H1 (cell line): ENCODE data around the gene RNF2. TPM values are rescaled to one million over a fixed set of nuclear protein-coding genes. Genes with fewer than 3 reads are reported as not detected.

Source experiments
- CTCF ChIA-PET: fragments of 300-600 bp; sonication (Branson Sonifier 250); formaldehyde crosslinking; loops from one replicate; lab custom pipeline; 2021; ENCODE audit not compliant: partially characterized antibody; lab: Charles Lee
- POLR2A ChIA-PET: fragments of 300-600 bp; sonication (Branson Sonifier 250); formaldehyde crosslinking; loops from one replicate; lab custom pipeline; 2021; ENCODE audit warnings: inconsistent platforms; ENCODE audit not compliant: partially characterized antibody; lab: Charles Lee
- DNase-seq, 2 experiments: peaks; one replicate each; pipeline versions ENCODE4 v3.0.0 to v3.0.0-alpha.2; 2010 to 2022; ENCODE audit warnings: low spot score in 2 of 2, low read depth in 1 of 2, mixed read lengths in 1 of 2
- FAIRE-seq: peaks from 2 replicates; lab custom pipeline; 2011; peaks lifted over from hg19 to GRCh38; lab: Jason Lieb, UNC
- H2AFZ ChIP-seq: 2 replicates; pipeline ENCODE4 v1.8.1; 2012; ENCODE audit warnings: low read length, inconsistent platforms
- H2AK5ac ChIP-seq: 2 replicates; pipeline ENCODE4 v1.6.1; 2013; ENCODE audit warnings: low read depth, low read length
- H2BK120ac ChIP-seq: replicated peaks from 2 replicates; pipeline ENCODE3; 2013; ENCODE audit warnings: low read depth, low read length, inconsistent platforms
- H2BK12ac ChIP-seq: 2 replicates; pipeline ENCODE4 v1.6.1; 2013; ENCODE audit warnings: low read depth, low read length
- H2BK15ac ChIP-seq: 2 replicates; pipeline ENCODE4 v1.6.1; 2013; ENCODE audit warnings: low read length
- H2BK20ac ChIP-seq: 2 replicates; pipeline ENCODE4 v1.6.1; 2013; ENCODE audit warnings: low read length
- H2BK5ac ChIP-seq: 2 replicates; pipeline ENCODE4 v1.6.1; 2013; ENCODE audit warnings: low read depth, low read length
- H3K14ac ChIP-seq: 2 replicates; pipeline ENCODE4 v1.6.1; 2013; ENCODE audit warnings: inconsistent platforms; ENCODE audit not compliant: insufficient read length
- H3K18ac ChIP-seq: 2 replicates; pipeline ENCODE4 v1.6.1; 2013; ENCODE audit warnings: low read length; ENCODE audit errors: extremely low read depth
- H3K23ac ChIP-seq: 2 replicates; pipeline ENCODE4 v1.6.1; 2013; ENCODE audit warnings: inconsistent platforms; ENCODE audit not compliant: insufficient read length
- H3K23me2 ChIP-seq: 2 replicates; pipeline ENCODE4 v1.6.1; 2013; ENCODE audit warnings: low read depth, low read length
- H3K27ac ChIP-seq: 2 replicates; pipeline ENCODE4 v1.6.1; 2011; ENCODE audit warnings: low read depth, low read length, inconsistent platforms
- H3K27me3 ChIP-seq, 4 experiments: replicated peaks in 1 of 4; 1 replicate in 1 of 4; 2 replicates in 3 of 4; pipeline versions ENCODE4 v1.6.1 to v1.8.1; 2011 to 2013; ENCODE audit warnings: low read length in 3 of 4, mild to moderate bottlenecking in 3 of 4, inconsistent platforms in 2 of 4, mixed read lengths in 2 of 4, moderate library complexity in 1 of 4; ENCODE audit not compliant: control insufficient read depth in 3 of 4, insufficient read depth in 3 of 4; ENCODE audit errors: extremely low read depth in 1 of 4
- H3K36me3 ChIP-seq, 4 experiments: 2 replicates each; pipeline versions ENCODE4 v1.6.1 to v1.8.1; 2011 to 2013; ENCODE audit warnings: mild to moderate bottlenecking in 4 of 4, low read length in 3 of 4, moderate library complexity in 2 of 4, control low read depth in 1 of 4, inconsistent platforms in 1 of 4; ENCODE audit not compliant: insufficient read depth in 4 of 4, control insufficient read depth in 2 of 4
- H3K4ac ChIP-seq: replicated peaks from 2 replicates; pipeline ENCODE3; 2013; ENCODE audit warnings: low read length, low read depth, mixed read lengths, inconsistent platforms; ENCODE audit not compliant: insufficient read length
- H3K4me1 ChIP-seq, 4 experiments: replicated peaks in 1 of 4; 1 replicate in 1 of 4; 2 replicates in 3 of 4; pipeline versions ENCODE4 v1.6.1 to v1.8.1; 2011 to 2013; ENCODE audit warnings: low read length in 3 of 4, inconsistent platforms in 2 of 4, mixed read lengths in 1 of 4; ENCODE audit not compliant: insufficient read depth in 4 of 4, control insufficient read depth in 3 of 4
- H3K4me2 ChIP-seq, 2 experiments: 2 replicates each; pipeline versions ENCODE4 v1.6.1 to v1.8.1; 2011 to 2013; ENCODE audit warnings: low read depth in 2 of 2, low read length in 2 of 2, control low read depth in 1 of 2, inconsistent platforms in 1 of 2, mild to moderate bottlenecking in 1 of 2; ENCODE audit not compliant: insufficient read depth in 1 of 2
- H3K4me3 ChIP-seq, 4 experiments: fragments of 200-600, 300-600 bp in 1 of 4; sonication (generic), shearing (Covaris generic), sonication (Bioruptor Twin) in 1 of 4; 2 replicates each; pipeline versions ENCODE4 v1.5.1 to v1.8.1; 2011 to 2016; ENCODE audit warnings: low read length in 4 of 4, low read depth in 3 of 4, control low read depth in 2 of 4, inconsistent platforms in 2 of 4, mild to moderate bottlenecking in 2 of 4, mixed read lengths in 1 of 4, moderate library complexity in 1 of 4; ENCODE audit not compliant: insufficient read depth in 2 of 4; ENCODE audit errors: extremely low read depth in 1 of 4
- H3K56ac ChIP-seq: replicated peaks from 2 replicates; pipeline ENCODE3; 2013; ENCODE audit warnings: low read depth, mild to moderate bottlenecking, mixed read lengths, low read length, inconsistent platforms; ENCODE audit not compliant: insufficient read length
- H3K79me1 ChIP-seq: 2 replicates; pipeline ENCODE4 v1.6.1; 2013; ENCODE audit warnings: low read depth, low read length, control low read depth
- H3K79me2 ChIP-seq, 2 experiments: 2 replicates each; pipeline versions ENCODE4 v1.6.1 to v1.8.1; 2012 to 2013; ENCODE audit warnings: low read length in 2 of 2, mild to moderate bottlenecking in 2 of 2, inconsistent platforms in 1 of 2; ENCODE audit not compliant: insufficient read depth in 2 of 2, control insufficient read depth in 1 of 2
- H3K9ac ChIP-seq, 4 experiments: replicated peaks in 1 of 4; 1 replicate in 1 of 4; 2 replicates in 3 of 4; pipeline versions ENCODE4 v1.6.1 to v1.8.1; 2011 to 2013; ENCODE audit warnings: low read depth in 3 of 4, low read length in 3 of 4, control low read depth in 2 of 4, mild to moderate bottlenecking in 2 of 4, moderate library complexity in 2 of 4, inconsistent platforms in 1 of 4; ENCODE audit errors: extremely low read depth in 1 of 4
- H3K9me3 ChIP-seq, 2 experiments: 2 replicates each; pipeline versions ENCODE4 v1.6.1 to v1.8.1; 2012 to 2013; ENCODE audit warnings: mild to moderate bottlenecking in 2 of 2, moderate library complexity in 2 of 2, control low read depth in 1 of 2, inconsistent platforms in 1 of 2, low read depth in 1 of 2, low read length in 1 of 2, mixed read lengths in 1 of 2; ENCODE audit not compliant: insufficient read depth in 2 of 2
- H4K20me1 ChIP-seq, 2 experiments: replicated peaks in 1 of 2; 2 replicates each; pipeline versions ENCODE3 to v1.8.1; 2011 to 2013; ENCODE audit warnings: inconsistent platforms in 2 of 2, low read length in 2 of 2, mild to moderate bottlenecking in 1 of 2; ENCODE audit not compliant: insufficient read depth in 2 of 2, control insufficient read depth in 1 of 2
- H4K5ac ChIP-seq: 2 replicates; pipeline ENCODE4 v1.6.1; 2013; ENCODE audit warnings: low read length, low read depth, mixed read lengths, inconsistent platforms; ENCODE audit not compliant: insufficient read length
- H4K8ac ChIP-seq: 2 replicates; pipeline ENCODE4 v1.8.0; 2013; ENCODE audit warnings: mild to moderate bottlenecking, moderate library complexity, low read length, inconsistent platforms; ENCODE audit not compliant: insufficient read depth; ENCODE audit errors: extremely low read depth
- H4K91ac ChIP-seq: replicated peaks from 2 replicates; pipeline ENCODE3; 2013; ENCODE audit warnings: low read length, mixed read lengths, inconsistent platforms; ENCODE audit not compliant: insufficient read length
- BACH1 ChIP-seq: IDR thresholded peaks from 2 replicates; pipeline ENCODE4 v1.6.1; 2012; ENCODE audit warnings: low read length, improper control_type of control experiment
- CEBPB ChIP-seq: IDR thresholded peaks from 2 replicates; pipeline ENCODE4 v1.6.1; 2012; ENCODE audit warnings: low read depth, low read length
- FOSL1 ChIP-seq: IDR thresholded peaks from 2 replicates; pipeline ENCODE4 v1.6.1; 2011; ENCODE audit warnings: mild to moderate bottlenecking, low read depth, low read length, moderate library complexity; ENCODE audit not compliant: insufficient read depth
- HDAC6 ChIP-seq: IDR thresholded peaks from one replicate; pipeline ENCODE4 v1.7.1; 2012; ENCODE audit warnings: low read depth, mild to moderate bottlenecking, inconsistent platforms, low read length, moderate library complexity
- KDM5A ChIP-seq: fragments of 200-600 bp; IDR thresholded peaks from 2 replicates; pipeline ENCODE4 v1.7.1; 2012; ENCODE audit warnings: mild to moderate bottlenecking, low read length, inconsistent platforms, mixed read lengths
- PHF8 ChIP-seq: fragments of 200-600 bp; sonication (generic); conservative IDR thresholded peaks from 2 replicates; pipeline ENCODE4 v1.7.1; 2012; ENCODE audit warnings: low read depth, mild to moderate bottlenecking, inconsistent platforms, low read length, moderate library complexity
- TAF7 ChIP-seq: optimal IDR thresholded peaks from 2 replicates; pipeline ENCODE3; 2011; ENCODE audit warnings: low read depth, mild to moderate bottlenecking, inconsistent platforms, low read length, moderate library complexity, borderline replicate concordance
- TBP ChIP-seq: IDR thresholded peaks from 2 replicates; pipeline ENCODE4 v1.6.1; 2011; ENCODE audit warnings: low read depth, low read length, improper control_type of control experiment
- TEAD4 ChIP-seq: IDR thresholded peaks from 2 replicates; pipeline ENCODE4 v1.6.1; 2012; ENCODE audit warnings: low read depth, low read length, inconsistent platforms, mixed read lengths
- WGBS, 2 experiments: shearing (Covaris generic) in 1 of 2; methylation state at CpG; one replicate each; pipeline versions ENCODE4 v1.1.6 to v1.1.7; 2013 to 2015; ENCODE audit warnings: low lambda C conversion rate in 2 of 2, mixed read lengths in 2 of 2, inconsistent platforms in 1 of 2, low coverage in 1 of 2, missing lambda C conversion rate in 1 of 2; ENCODE audit not compliant: insufficient replicate concordance in 2 of 2, insufficient coverage in 1 of 2, insufficient read length in 1 of 2; ENCODE audit errors: extremely low coverage in 1 of 2, missing lambda C conversion rate in 1 of 2; 5-methylcytosine and 5-hydroxymethylcytosine counted together
- polyA plus RNA-seq, 7 experiments: library from polyadenylated mRNA; depleted of rRNA in 3 of 7; stranded (reverse) in 5 of 7; unstranded in 2 of 7; fragments of >200 nt in 5 of 7; fragments of 200-250 nt in 2 of 7; gene quantifications; 1 replicate in 5 of 7; 2 replicates in 1 of 7; 4 replicates in 1 of 7; pipeline versions ENCODE4 v1.2.1 to v1.2.3, GENCODE V29; 2011 to 2013; ENCODE audit warnings: missing spikeins in 2 of 7, mixed read lengths in 2 of 7
- total RNA-seq: library from RNA; stranded (reverse); fragmentation: NEBNext Ultra II Directional; extraction: Animal tissue kit (Norgen Biotek cat#: 25700); gene quantifications from 2 replicates; pipeline ENCODE4 v1.2.1, GENCODE V29; 2021
- TF ChIP-seq, protein P1 (sequence below): IDR thresholded peaks from 2 replicates; pipeline ENCODE4 v1.6.1; 2011; ENCODE audit warnings: low read length, improper control_type of control experiment
- TF ChIP-seq, protein P2 (sequence below), 3 experiments: IDR thresholded peaks; 1 replicate in 2 of 3; 2 replicates in 1 of 3; pipeline versions ENCODE4 v1.5.1 to v1.6.1; 2011; ENCODE audit warnings: low read length in 3 of 3, mild to moderate bottlenecking in 3 of 3, inconsistent platforms in 2 of 3, low read depth in 1 of 3, moderate library complexity in 1 of 3; ENCODE audit not compliant: insufficient read depth in 1 of 3; ENCODE audit errors: control extremely low read depth in 1 of 3

The RNF2 gene
- total and polyA plus RNA-seq, 2 of the 8 experiments (the other 6 are each of a cell fraction or from before 2014, with no cell fraction given): 28.9 to 58.9 TPM

DNA sequence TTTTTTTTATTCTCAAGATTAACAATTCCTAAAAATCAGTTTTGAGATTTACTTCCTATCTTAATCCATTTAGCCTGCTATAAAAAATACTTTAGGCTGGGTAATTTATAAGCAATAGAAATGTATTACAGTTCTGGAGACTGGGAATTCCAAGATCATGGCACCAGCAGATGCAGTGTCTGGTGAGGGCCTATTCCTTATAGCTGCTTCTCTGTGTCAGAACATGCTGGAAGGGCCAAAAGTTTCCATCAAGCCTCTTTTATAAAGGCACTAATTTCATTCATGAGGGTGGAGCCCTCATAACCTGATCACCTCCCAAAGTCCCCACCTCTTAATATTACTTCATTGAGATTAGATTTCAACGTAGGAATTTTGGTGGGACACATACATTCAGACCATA lies 41.7 kb downstream of the RNF2 start:
- Histone ChIP-seq H2BK15ac (no peak overlapping the region), H3K4me2 (no peak overlapping the region), H3K79me2 (peaks cover 4 to 57% of the 10 kb centered on the region in 2 experiments), H4K91ac (no peak overlapping the region), H3K4ac (no peak overlapping the region), H2BK5ac (no peak overlapping the region), H2AFZ (no peak overlapping the region), H3K36me3 (peaks cover 0 to 27% (median 8%) of the 10 kb centered on the region in 4 experiments; a peak in 5 of 8 replicates), H4K5ac (no peak overlapping the region), H3K23ac (no peak overlapping the region), H3K14ac (no peak overlapping the region), H3K56ac (no peak overlapping the region), H3K23me2 (no peaks in the 10 kb centered on the region), H3K18ac (no peak overlapping the region), H2BK120ac (no peak overlapping the region), H2AK5ac (no peak overlapping the region), H2BK20ac (no peak overlapping the region), H4K8ac (no peak overlapping the region), H3K79me1 (no peaks in the 10 kb centered on the region; the same call in 1 of the 2 replicates), H3K9ac (no peak overlapping the region), H3K4me3 (no peak overlapping the region), H3K27me3 (no peaks in the 10 kb centered on the region), H3K9me3 (no peaks in the 10 kb centered on the region), H3K4me1 (no peaks in the 10 kb centered on the region; a peak in 1 of 7 replicates), H3K27ac (no peak overlapping the region), H4K20me1 (peaks cover 0 to 5% of the 10 kb centered on the region in 2 experiments), H2BK12ac (no peak overlapping the region)
- DNase-seq (no peak), FAIRE-seq (no peak)
- ChIA-PET POLR2A (no interaction called here), CTCF (interaction anchor here (0.9 kb wide), 1 partner anchor 114 kb away, joined by 3 read pairs; no protein-coding TSS in a partner anchor)
- WGBS, 2 experiments: 96% methylated on average over 1 of the region's 1 CpG; no CpG with 5 or more reads in 1 of the 2 experiments
- TF ChIP-seq BACH1: no peak
- TF ChIP-seq TEAD4: no peak
- no peak for TF ChIP-seq FOSL1
- TF ChIP-seq, protein P1, sequence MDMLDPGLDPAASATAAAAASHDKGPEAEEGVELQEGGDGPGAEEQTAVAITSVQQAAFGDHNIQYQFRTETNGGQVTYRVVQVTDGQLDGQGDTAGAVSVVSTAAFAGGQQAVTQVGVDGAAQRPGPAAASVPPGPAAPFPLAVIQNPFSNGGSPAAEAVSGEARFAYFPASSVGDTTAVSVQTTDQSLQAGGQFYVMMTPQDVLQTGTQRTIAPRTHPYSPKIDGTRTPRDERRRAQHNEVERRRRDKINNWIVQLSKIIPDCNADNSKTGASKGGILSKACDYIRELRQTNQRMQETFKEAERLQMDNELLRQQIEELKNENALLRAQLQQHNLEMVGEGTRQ: no peak
- TF ChIP-seq TBP: no peak
- TF ChIP-seq HDAC6: no peak
- no peak for TF ChIP-seq CEBPB
- no peak for TF ChIP-seq KDM5A
- no peak for TF ChIP-seq TAF7
- TF ChIP-seq, protein P2, sequence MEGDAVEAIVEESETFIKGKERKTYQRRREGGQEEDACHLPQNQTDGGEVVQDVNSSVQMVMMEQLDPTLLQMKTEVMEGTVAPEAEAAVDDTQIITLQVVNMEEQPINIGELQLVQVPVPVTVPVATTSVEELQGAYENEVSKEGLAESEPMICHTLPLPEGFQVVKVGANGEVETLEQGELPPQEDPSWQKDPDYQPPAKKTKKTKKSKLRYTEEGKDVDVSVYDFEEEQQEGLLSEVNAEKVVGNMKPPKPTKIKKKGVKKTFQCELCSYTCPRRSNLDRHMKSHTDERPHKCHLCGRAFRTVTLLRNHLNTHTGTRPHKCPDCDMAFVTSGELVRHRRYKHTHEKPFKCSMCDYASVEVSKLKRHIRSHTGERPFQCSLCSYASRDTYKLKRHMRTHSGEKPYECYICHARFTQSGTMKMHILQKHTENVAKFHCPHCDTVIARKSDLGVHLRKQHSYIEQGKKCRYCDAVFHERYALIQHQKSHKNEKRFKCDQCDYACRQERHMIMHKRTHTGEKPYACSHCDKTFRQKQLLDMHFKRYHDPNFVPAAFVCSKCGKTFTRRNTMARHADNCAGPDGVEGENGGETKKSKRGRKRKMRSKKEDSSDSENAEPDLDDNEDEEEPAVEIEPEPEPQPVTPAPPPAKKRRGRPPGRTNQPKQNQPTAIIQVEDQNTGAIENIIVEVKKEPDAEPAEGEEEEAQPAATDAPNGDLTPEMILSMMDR (IDR thresholded peaks at IDR 0.05; ENCODE audit: control extremely low read depth in 1 of 3, insufficient read depth in 1 of 3, low read depth in 1 of 3, low read length in 3 of 3): no peak
- no peak for TF ChIP-seq PHF8
